Measurements from ENCODE around the gene CLCN7.

GRCh38 chr16:1430214-1430758, 44.5 kb downstream of the CLCN7 start:
- TF ChIP-seq POLR2AphosphoS5 (IDR thresholded peaks at IDR 0.05) (no peak), CTCF (IDR thresholded peaks at IDR 0.05) (no peak), EP300 (IDR thresholded peaks at IDR 0.05) (no peak)
